Epithelial cell of esophagus (primary cell): ENCODE data around the gene FRG1.
"Not testable (repeated sequence)": the region's sequence is repeated elsewhere in the genome, so short reads cannot be mapped to it uniquely, and the experiment has no call there.

Source experiments
- DNase-seq: peaks from one replicate; pipeline ENCODE4 v3.0.0; 2010; ENCODE audit warnings: low read depth
- H3K4me3 ChIP-seq: 2 replicates; pipeline ENCODE4 v1.5.1; 2011; ENCODE audit warnings: mild to moderate bottlenecking, low read length, control low read depth
- TF ChIP-seq, protein P1 (sequence below): IDR thresholded peaks from 2 replicates; pipeline ENCODE4 v1.5.1; 2011; ENCODE audit warnings: low read depth, mild to moderate bottlenecking, low read length, control low read depth, inconsistent platforms; ENCODE audit not compliant: insufficient read depth; ENCODE audit errors: missing control alignments

FRG1 gene

DNA sequence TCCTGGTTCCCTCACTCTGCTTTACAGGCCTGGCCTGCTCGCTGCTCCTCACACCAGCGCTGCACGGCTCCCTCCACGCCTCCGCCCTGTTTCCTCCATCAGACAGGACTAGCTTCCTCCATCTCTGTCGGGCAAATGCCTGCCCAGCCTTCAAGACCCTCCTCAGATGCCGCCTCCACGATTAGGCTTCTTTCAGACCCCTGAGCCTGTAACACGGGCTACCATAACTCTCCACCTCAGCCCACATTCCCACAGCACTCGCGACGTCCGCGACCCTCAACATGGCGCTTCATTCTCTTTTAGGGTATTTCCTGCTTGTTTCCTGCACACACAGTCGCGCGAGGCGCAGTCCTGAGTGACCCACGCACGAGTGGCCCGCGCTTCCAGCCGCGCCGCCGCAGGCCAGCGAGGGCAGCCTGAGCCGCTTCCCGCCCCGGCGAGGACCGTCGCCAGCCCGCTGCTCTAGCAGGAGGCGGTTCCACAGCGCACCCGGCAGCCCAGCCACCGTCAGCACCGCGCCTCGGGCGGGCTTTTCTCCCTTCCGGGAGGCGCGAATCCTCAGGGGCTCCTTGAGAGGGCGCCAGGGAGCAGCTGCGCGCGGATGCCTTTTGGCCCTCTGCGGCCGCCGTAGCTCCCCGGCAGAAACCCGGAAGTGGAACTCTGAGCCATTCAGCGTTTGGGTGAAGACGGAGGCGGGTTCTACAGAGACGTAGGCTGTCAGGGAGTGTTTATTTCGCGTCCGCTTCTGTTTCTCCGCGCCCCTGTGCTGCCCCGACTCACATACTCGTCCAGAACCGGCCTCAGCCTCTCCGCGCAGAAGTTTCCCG is at the start of gene FRG1:
TSS of gene FRG1 (plus strand) at position 695 of the 827 bp plus-strand sequence. CDS start 138 bp downstream, outside the sequence.
- TF ChIP-seq, protein P1, sequence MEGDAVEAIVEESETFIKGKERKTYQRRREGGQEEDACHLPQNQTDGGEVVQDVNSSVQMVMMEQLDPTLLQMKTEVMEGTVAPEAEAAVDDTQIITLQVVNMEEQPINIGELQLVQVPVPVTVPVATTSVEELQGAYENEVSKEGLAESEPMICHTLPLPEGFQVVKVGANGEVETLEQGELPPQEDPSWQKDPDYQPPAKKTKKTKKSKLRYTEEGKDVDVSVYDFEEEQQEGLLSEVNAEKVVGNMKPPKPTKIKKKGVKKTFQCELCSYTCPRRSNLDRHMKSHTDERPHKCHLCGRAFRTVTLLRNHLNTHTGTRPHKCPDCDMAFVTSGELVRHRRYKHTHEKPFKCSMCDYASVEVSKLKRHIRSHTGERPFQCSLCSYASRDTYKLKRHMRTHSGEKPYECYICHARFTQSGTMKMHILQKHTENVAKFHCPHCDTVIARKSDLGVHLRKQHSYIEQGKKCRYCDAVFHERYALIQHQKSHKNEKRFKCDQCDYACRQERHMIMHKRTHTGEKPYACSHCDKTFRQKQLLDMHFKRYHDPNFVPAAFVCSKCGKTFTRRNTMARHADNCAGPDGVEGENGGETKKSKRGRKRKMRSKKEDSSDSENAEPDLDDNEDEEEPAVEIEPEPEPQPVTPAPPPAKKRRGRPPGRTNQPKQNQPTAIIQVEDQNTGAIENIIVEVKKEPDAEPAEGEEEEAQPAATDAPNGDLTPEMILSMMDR = peak; percentile 78
- DNase-seq = peak; percentile 95
- H3K4me3 ChIP-seq = peak within 1 kb of the TSS; percentile 77

DNA sequence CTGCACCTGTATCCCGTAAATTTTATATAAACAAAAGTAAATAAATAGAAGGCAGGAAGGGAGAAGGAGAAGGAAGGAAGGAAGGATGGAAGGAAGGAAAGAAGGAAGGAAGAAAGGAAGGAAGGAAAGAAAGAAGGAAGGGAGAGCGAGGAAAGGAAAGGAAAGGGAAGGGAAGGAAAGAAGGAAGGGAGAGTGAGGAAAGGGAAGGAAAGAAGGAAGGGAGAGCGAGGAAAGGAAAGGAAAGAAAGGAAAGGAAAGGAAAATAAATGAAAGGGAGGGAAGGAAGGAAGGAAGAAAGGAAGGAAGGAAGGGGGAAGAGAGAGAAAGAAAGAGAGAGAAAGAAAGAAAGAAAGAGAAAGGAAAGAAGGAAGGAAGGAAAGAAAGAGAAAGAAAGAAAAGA is 43.0 kb upstream of the FRG1 start:
- TF ChIP-seq, protein P1 = no peak
- H3K4me3 ChIP-seq = no peak overlapping the region
- no peak for DNase-seq

DNA sequence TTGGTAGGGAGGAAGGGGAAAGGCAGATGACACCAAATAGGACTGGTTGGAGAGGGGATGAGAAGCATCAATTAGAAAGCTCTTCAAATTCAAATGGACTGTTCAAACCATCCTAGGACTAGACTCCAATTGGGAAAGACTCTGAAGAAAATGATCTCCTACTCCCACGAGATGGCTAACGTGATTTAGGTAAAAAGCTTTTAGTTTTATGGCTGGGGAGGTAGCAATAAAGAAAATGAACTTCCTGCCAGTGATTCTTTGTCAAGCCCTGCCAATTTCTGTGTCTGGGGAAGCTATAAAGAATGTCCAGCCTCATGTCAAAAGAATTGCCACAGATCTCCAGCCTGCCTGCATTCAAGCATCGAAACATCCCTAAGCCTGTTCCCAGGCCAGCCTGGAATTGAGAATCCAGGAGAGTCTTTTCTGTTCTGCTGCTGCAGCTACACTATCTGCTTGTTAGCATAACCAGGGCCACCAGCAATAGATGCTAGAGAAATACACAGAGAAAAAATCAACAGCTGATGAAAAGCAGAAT is 41.1 kb upstream of the FRG1 start:
- DNase-seq, H3K4me3 ChIP-seq: not testable (repeated sequence)

GRCh38 chr4:189904420-189905027 is 36.1 kb upstream of the FRG1 start:
- not testable (repeated sequence) for H3K4me3 ChIP-seq
- TF ChIP-seq, protein P1 = peak; percentile 77
- DNase-seq = peak; percentile 71

DNA sequence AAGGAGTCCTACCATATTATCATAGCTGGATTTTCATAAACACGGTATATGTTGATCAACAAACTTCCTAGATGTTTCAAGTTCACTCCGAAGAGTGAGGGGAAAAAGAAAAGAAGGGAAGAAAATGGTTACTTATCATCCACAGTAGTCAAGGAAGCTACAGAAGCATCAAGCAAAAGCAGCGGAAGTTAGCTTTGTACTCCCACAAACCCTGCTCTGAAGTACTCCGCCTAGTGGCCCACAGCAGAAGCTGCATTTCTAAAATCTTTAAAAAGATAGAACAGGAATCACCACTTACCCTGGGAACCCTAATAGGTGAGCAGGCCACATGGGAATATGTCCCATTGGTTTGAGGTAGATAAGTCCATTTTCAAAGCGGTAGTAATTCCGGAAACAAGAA is 28.5 kb upstream of the FRG1 start:
- DNase-seq = peak; percentile 1
- no peak overlapping the region for H3K4me3 ChIP-seq
- TF ChIP-seq, protein P1 = peak; percentile 55

GRCh38 chr4:189917161-189917891 is 23.3 kb upstream of the FRG1 start:
- H3K4me3 ChIP-seq = no peak overlapping the region
- TF ChIP-seq, protein P1 = no peak

GRCh38 chr4:189921058-189921457 is 19.6 kb upstream of the FRG1 start:
- no peak overlapping the region for H3K4me3 ChIP-seq

More at GRCh38 chr4:189917161-189917891, 23.3 kb upstream of the FRG1 start:
- DNase-seq = no peak

DNA sequence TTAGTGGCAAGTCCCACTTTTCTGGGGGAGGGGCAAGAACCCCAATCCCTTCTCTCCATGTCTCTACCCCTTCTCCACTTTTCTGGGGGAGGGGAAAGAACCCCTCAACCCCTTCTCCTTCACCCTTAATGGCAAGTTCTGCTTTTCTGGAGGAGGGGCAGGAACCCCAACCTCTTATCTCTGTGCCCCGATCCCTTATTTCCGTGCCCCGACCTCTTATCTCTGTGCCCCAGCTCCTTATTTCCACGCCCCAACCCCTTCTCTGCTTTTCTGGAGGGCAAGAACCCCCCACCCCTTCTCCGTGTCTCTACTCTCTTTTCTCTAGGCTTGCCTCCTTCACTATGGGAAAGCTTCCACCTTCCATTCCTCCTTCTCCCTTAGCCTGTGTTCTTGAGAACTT is 13.9 kb upstream of the FRG1 start:
- DNase-seq, H3K4me3 ChIP-seq: not testable (repeated sequence)

More at GRCh38 chr4:189921058-189921457, 19.6 kb upstream of the FRG1 start:
- TF ChIP-seq, protein P1 = no peak
- DNase-seq = no peak
